SK-N-SH (cell line): Measurements from ENCODE around the gene NOTUM. TPM values are rescaled to one million over a fixed set of nuclear protein-coding genes. Genes with fewer than 3 reads are reported as not detected.

Experiments
- CTCF ChIA-PET: fragments of 300-600, 350-600 bp; formaldehyde crosslinking; extraction: SDS; loops from one replicate; lab custom pipeline; 2021; lab: Yijun Ruan, JAX
- POLR2A ChIA-PET: fragments of 350-600 bp; sonication (Branson Sonifier 250); formaldehyde crosslinking; extraction: SDS; loops from one replicate; lab custom pipeline; 2020; ENCODE audit warnings: antibody characterized with exemption, inconsistent platforms; lab: Yijun Ruan, JAX
- DNase-seq: peaks from one replicate; pipeline ENCODE4 v3.0.0; 2012
- H2AFZ ChIP-seq: fragments of 200-600 bp; sonication (generic); 2 replicates; pipeline ENCODE4 v1.8.1; 2016; ENCODE audit warnings: antibody characterized with exemption, mild to moderate bottlenecking, low read depth
- H3F3A ChIP-seq: fragments of 200-600 bp; sonication (generic); replicated peaks from 2 replicates; pipeline ENCODE3; 2016; ENCODE audit warnings: antibody characterized with exemption, mild to moderate bottlenecking; ENCODE audit not compliant: insufficient read depth
- H3K27ac ChIP-seq, 2 experiments: fragments of 200-500 bp in 1 of 2; fragments of 200-600 bp in 1 of 2; sonication (Bioruptor generic) in 1 of 2; sonication (generic), shearing (Covaris generic) in 1 of 2; 2 replicates each; pipeline versions ENCODE4 v1.5.1 to v1.6.1; 2014 to 2016; ENCODE audit warnings: low read depth in 2 of 2, inconsistent platforms in 1 of 2, low read length in 1 of 2, mild to moderate bottlenecking in 1 of 2, mixed read lengths in 1 of 2
- H3K27me3 ChIP-seq: fragments of 200-600 bp; sonication (generic), shearing (Covaris generic); 2 replicates; pipeline ENCODE4 v1.6.1; 2016; ENCODE audit warnings: mixed run types; ENCODE audit not compliant: insufficient read depth
- H3K36me3 ChIP-seq, 2 experiments: fragments of 200-500 bp in 1 of 2; fragments of 200-600 bp in 1 of 2; sonication (Bioruptor generic) in 1 of 2; sonication (generic) in 1 of 2; replicated peaks in 1 of 2; 2 replicates each; pipeline versions ENCODE3 to v1.5.1; 2014 to 2016; ENCODE audit warnings: low read length in 1 of 2, mild to moderate bottlenecking in 1 of 2; ENCODE audit not compliant: insufficient read depth in 2 of 2, control insufficient read depth in 1 of 2
- H3K4me1 ChIP-seq, 2 experiments: fragments of 200-500 bp in 1 of 2; fragments of 200-600 bp in 1 of 2; sonication (Bioruptor generic) in 1 of 2; sonication (generic), shearing (Covaris generic) in 1 of 2; 2 replicates each; pipeline versions ENCODE4 v1.5.1 to v1.6.1; 2014 to 2016; ENCODE audit warnings: low read depth in 1 of 2, low read length in 1 of 2, mixed run types in 1 of 2; ENCODE audit not compliant: insufficient read depth in 2 of 2, control insufficient read depth in 1 of 2
- H3K4me2 ChIP-seq: fragments of 200-600 bp; sonication (generic), shearing (Covaris generic); 2 replicates; pipeline ENCODE4 v1.6.1; 2017; ENCODE audit warnings: mixed run types
- H3K4me3 ChIP-seq, 2 experiments: fragments of 200-500 bp in 1 of 2; fragments of 200-600 bp in 1 of 2; sonication (Bioruptor generic) in 1 of 2; sonication (generic), shearing (Covaris generic) in 1 of 2; 2 replicates each; pipeline versions ENCODE4 v1.5.1 to v1.8.1; 2014 to 2016; ENCODE audit warnings: low read depth in 2 of 2, inconsistent platforms in 1 of 2, low read length in 1 of 2, mild to moderate bottlenecking in 1 of 2, mixed read lengths in 1 of 2, moderate library complexity in 1 of 2
- H3K79me2 ChIP-seq: fragments of 200-600 bp; sonication (generic); 2 replicates; pipeline ENCODE4 v1.8.1; 2017; ENCODE audit warnings: mild to moderate bottlenecking; ENCODE audit not compliant: insufficient read depth
- H3K9ac ChIP-seq: fragments of 200-600 bp; sonication (generic); 2 replicates; pipeline ENCODE4 v1.6.1; 2017; ENCODE audit warnings: mixed run types
- H3K9me2 ChIP-seq: fragments of 200-600 bp; sonication (generic); 2 replicates; pipeline ENCODE4 v1.6.1; 2017; ENCODE audit warnings: mixed run types
- H3K9me3 ChIP-seq: fragments of 200-600 bp; sonication (generic); 2 replicates; pipeline ENCODE4 v1.6.1; 2017; ENCODE audit warnings: mixed run types, mild to moderate bottlenecking, moderate library complexity
- H4K20me1 ChIP-seq: fragments of 200-600 bp; sonication (generic); 2 replicates; pipeline ENCODE4 v1.6.1; 2017; ENCODE audit warnings: mild to moderate bottlenecking, mixed run types; ENCODE audit not compliant: insufficient read depth
- CHD2 ChIP-seq: fragments of 150-350 bp; IDR thresholded peaks from 2 replicates; pipeline ENCODE4 v1.6.1; 2018; ENCODE audit warnings: low read length; ENCODE audit not compliant: partially characterized antibody
- EP300 ChIP-seq, 2 experiments: IDR thresholded peaks; 2 replicates each; pipeline versions ENCODE4 v1.4.0 to v1.6.1; 2012; ENCODE audit warnings: borderline replicate concordance in 1 of 2, low read depth in 1 of 2, low read length in 1 of 2
- FOXJ3 ChIP-seq: sonication (generic); formaldehyde crosslinking; IDR thresholded peaks from 2 replicates; pipeline ENCODE4 v1.5.1; 2020; ENCODE audit warnings: mild to moderate bottlenecking, missing genetic modification reagents
- GATA2 ChIP-seq: sonication (generic); formaldehyde crosslinking; IDR thresholded peaks from 2 replicates; pipeline ENCODE4 v1.5.0; 2020; ENCODE audit warnings: mild to moderate bottlenecking, missing genetic modification reagents
- MEF2A ChIP-seq: IDR thresholded peaks from 2 replicates; pipeline ENCODE4 v1.4.0; 2012; ENCODE audit warnings: low read depth, borderline replicate concordance
- MXI1 ChIP-seq: IDR thresholded peaks from 2 replicates; pipeline ENCODE4 v1.6.1; 2012; ENCODE audit warnings: mild to moderate bottlenecking, low read depth, low read length, improper control_type of control experiment
- RCOR1 ChIP-seq: fragments of 150-350 bp; IDR thresholded peaks from 2 replicates; pipeline ENCODE4 v1.6.1; 2017; ENCODE audit warnings: antibody characterized with exemption, low read length
- SIN3A ChIP-seq: IDR thresholded peaks from 2 replicates; pipeline ENCODE4 v1.6.1; 2012; ENCODE audit warnings: low read depth, mild to moderate bottlenecking, low read length, moderate library complexity, borderline replicate concordance
- SMC3 ChIP-seq: IDR thresholded peaks from 2 replicates; pipeline ENCODE4 v1.6.1; 2012; ENCODE audit warnings: low read depth, low read length, improper control_type of control experiment
- TCF12 ChIP-seq: IDR thresholded peaks from 2 replicates; pipeline ENCODE4 v1.4.0; 2012
- YY1 ChIP-seq: IDR thresholded peaks from 2 replicates; pipeline ENCODE4 v1.4.0; 2012; ENCODE audit warnings: low read depth, mild to moderate bottlenecking
- WGBS: methylation state at CpG from one replicate; pipeline ENCODE4 v1.1.6; 2017; ENCODE audit warnings: low lambda C conversion rate; 5-methylcytosine and 5-hydroxymethylcytosine counted together
- polyA plus RNA-seq, 3 experiments: library from polyadenylated mRNA; depleted of rRNA; stranded (reverse); fragments of >200 nt; gene quantifications; 2 replicates each; pipeline ENCODE4 v1.2.3, GENCODE V29; 2012
- TF ChIP-seq, protein P1 (sequence below): fragments of 150-350 bp; IDR thresholded peaks from 2 replicates; pipeline ENCODE4 v1.6.1; 2016; ENCODE audit warnings: mild to moderate bottlenecking, low read depth, low read length
- TF ChIP-seq, protein P2 (sequence below): IDR thresholded peaks from 2 replicates; pipeline ENCODE4 v1.4.0; 2012; ENCODE audit warnings: low read depth, borderline replicate concordance
- TF ChIP-seq, protein P3 (sequence below): fragments of 150-350 bp; IDR thresholded peaks from 2 replicates; pipeline ENCODE4 v1.6.1; 2017; ENCODE audit warnings: antibody characterized with exemption, low read length, low read depth, borderline replicate concordance
- TF ChIP-seq, protein P4 (sequence below): IDR thresholded peaks from 2 replicates; pipeline ENCODE4; 2012

Gene NOTUM
- polyA plus RNA-seq, 1 of the 3 experiments (the other 2 are of a cell fraction) = 0.33 TPM

DNA sequence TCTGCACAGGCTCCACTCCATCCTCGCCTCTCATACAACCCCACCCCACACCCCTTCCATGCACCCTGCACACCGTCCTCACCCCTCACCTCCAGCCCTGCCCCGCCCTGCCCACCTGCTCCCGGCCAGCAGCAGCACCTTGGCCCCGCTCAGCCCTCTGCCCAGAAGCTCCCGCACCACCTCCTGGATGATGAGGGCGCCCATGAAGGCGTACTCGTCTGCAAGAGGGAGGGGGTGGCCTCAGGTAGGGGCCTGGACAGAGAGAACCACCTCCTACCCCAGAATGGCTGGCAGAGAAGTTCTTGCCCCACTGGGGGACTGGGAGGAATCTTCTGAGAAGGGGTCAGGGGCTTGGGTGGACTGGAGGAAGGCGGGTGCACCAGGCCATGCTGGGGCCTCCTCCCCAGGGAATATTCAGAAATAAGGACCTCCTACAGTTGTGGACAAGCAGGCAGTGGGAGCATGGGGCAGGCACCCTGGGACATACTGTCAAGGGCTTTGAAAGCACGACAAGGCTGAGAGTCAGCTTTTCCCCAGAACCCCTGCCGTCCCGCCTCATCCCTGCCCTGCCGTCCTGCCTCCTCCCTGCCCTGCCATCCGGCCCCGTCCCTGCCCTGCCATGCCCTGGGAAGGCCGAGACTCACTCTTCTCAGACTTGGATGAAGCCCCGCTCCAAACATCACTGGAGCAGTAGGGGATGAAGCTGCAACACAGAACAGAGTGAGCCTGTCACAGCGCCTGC lies 3.1 kb downstream of the NOTUM start (continued):
- TF ChIP-seq, protein P1, sequence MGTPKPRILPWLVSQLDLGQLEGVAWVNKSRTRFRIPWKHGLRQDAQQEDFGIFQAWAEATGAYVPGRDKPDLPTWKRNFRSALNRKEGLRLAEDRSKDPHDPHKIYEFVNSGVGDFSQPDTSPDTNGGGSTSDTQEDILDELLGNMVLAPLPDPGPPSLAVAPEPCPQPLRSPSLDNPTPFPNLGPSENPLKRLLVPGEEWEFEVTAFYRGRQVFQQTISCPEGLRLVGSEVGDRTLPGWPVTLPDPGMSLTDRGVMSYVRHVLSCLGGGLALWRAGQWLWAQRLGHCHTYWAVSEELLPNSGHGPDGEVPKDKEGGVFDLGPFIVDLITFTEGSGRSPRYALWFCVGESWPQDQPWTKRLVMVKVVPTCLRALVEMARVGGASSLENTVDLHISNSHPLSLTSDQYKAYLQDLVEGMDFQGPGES = no peak
- no peak for TF ChIP-seq MEF2A
- no peak for TF ChIP-seq MXI1
- no peak for TF ChIP-seq CHD2
- no peak for TF ChIP-seq YY1
- no peak for TF ChIP-seq SMC3
- TF ChIP-seq, protein P2, sequence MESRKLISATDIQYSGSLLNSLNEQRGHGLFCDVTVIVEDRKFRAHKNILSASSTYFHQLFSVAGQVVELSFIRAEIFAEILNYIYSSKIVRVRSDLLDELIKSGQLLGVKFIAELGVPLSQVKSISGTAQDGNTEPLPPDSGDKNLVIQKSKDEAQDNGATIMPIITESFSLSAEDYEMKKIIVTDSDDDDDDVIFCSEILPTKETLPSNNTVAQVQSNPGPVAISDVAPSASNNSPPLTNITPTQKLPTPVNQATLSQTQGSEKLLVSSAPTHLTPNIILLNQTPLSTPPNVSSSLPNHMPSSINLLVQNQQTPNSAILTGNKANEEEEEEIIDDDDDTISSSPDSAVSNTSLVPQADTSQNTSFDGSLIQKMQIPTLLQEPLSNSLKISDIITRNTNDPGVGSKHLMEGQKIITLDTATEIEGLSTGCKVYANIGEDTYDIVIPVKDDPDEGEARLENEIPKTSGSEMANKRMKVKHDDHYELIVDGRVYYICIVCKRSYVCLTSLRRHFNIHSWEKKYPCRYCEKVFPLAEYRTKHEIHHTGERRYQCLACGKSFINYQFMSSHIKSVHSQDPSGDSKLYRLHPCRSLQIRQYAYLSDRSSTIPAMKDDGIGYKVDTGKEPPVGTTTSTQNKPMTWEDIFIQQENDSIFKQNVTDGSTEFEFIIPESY = no peak
- TF ChIP-seq, protein P3, sequence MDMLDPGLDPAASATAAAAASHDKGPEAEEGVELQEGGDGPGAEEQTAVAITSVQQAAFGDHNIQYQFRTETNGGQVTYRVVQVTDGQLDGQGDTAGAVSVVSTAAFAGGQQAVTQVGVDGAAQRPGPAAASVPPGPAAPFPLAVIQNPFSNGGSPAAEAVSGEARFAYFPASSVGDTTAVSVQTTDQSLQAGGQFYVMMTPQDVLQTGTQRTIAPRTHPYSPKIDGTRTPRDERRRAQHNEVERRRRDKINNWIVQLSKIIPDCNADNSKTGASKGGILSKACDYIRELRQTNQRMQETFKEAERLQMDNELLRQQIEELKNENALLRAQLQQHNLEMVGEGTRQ = no peak
- TF ChIP-seq GATA2 (CRISPR knock-in tag) = no peak

DNA sequence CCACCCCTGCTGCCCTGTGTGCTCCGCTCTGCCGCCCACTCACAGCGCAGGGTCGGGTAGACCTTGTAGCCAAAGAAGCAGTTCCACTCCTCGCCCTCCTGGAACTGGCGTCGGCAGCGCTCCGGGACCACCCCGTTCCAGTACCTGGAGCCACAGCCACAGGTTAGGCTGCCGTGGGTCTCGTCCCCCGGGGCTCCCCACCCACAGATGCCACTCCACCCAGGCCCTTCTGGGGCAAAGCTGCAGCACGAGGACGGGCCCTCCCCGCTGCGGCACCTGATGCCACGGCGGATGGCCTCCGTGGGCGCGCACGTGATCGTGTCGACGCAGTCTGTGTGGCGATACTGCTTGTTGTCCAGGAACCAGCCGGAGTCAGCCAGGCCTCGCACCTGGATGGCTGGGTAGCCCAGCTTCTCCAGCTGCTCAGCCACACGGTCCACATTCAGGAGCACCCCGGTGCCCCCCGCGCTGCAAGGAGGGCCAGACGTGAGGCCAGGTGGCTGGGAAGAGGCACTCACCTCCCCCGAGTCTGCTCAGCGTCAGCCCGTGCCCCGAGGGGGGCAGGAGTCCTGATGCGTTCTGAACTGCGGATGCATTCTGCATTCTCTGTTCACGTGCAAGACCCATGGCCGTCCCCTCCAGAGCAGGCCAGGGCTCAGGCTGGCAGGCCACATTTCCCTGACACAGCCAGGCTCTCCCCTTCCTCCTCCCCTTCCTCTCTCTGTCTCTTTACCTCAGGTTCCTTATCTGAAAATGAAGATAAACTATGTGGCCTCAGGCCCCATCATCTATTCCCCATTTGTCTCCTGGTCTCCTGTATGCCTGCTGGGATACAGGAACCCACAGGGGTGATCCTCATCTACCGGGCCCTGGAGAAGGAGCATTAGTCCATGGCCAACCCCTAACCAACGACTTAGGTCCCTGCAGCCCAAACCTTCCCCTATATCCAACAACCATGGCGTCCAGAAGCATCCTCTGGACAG lies 4.1 kb downstream of the NOTUM start:
- Histone ChIP-seq H3K9me3 (no peaks in the 10 kb centered on the region), H3K4me1 (peaks cover 0 to 25% of the 10 kb centered on the region in 2 experiments; a peak in 1 of 4 replicates), H3F3A (no peaks in the 10 kb centered on the region), H3K9me2 (no peaks in the 10 kb centered on the region), H3K36me3 (no peaks in the 10 kb centered on the region), H4K20me1 (no peaks in the 10 kb centered on the region), H2AFZ (no peak overlapping the region), H3K27ac (peak overlapping the region in 1 of 2 experiments; percentile 23; a peak in 1 of 4 replicates), H3K4me3 (no peak overlapping the region), H3K4me2 (no peak overlapping the region), H3K79me2 (no peaks in the 10 kb centered on the region), H3K27me3 (peaks cover 13% of the 10 kb centered on the region), H3K9ac (no peak overlapping the region)
- TF ChIP-seq SIN3A (no peak), TCF12 (no peak), RCOR1 (no peak), FOXJ3 (no peak), YY1 (no peak), GATA2 (CRISPR knock-in tag) (no peak), EP300 (IDR thresholded peaks at IDR 0.05; ENCODE audit: borderline replicate concordance in 1 of 2, low read depth in 1 of 2, low read length in 1 of 2) (no peak)
- TF ChIP-seq, protein P4, sequence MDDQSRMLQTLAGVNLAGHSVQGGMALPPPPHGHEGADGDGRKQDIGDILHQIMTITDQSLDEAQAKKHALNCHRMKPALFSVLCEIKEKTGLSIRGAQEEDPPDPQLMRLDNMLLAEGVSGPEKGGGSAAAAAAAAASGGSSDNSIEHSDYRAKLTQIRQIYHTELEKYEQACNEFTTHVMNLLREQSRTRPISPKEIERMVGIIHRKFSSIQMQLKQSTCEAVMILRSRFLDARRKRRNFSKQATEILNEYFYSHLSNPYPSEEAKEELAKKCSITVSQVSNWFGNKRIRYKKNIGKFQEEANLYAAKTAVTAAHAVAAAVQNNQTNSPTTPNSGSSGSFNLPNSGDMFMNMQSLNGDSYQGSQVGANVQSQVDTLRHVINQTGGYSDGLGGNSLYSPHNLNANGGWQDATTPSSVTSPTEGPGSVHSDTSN = no peak
- TF ChIP-seq, protein P2 = no peak
- DNase-seq = peak; percentile 67
- CTCF ChIA-PET = interaction anchor here (1.1 to 12.4 kb wide), 3 partner anchors 60 to 73 kb away, joined by 4 to 168 read pairs (median 5); partner anchors contain the start of genes CENPX and LRRC45
- POLR2A ChIA-PET = interaction anchor here (0.6 kb wide), 1 partner anchor 26 kb away, joined by 3 read pairs; no protein-coding TSS in a partner anchor
- 85% methylated on average over 45 of the region's 45 CpGs for WGBS
